Measurements from ENCODE around the gene BROX.

The BROX gene

GRCh38 chr1:222781251-222781650, 68.9 kb downstream of the BROX start:
- no peak for DNase-seq

- no peak for DNase-seq
Observed at GRCh38 chr1:222783051-222783450, 70.7 kb downstream of the BROX start.

- DNase-seq = no peak
Observed at GRCh38 chr1:222784371-222784770, 72.0 kb downstream of the BROX start.
